Ovary (tissue), 3 donors: Measurements from ENCODE around the gene CCDC91.

Experiments used
- POLR2A ChIP-seq: fragments of 450-650 bp; IDR thresholded peaks from one replicate; pipeline ENCODE4 v1.6.1; 2017; ENCODE audit warnings: antibody characterized with exemption, mild to moderate bottlenecking, moderate library complexity
- TF ChIP-seq, protein P1 (sequence below), 3 donors: fragments of 450-650 bp in 2 of 3; fragments of 200-600 bp in 1 of 3; IDR thresholded peaks; one replicate each; pipeline versions ENCODE4 v1.5.1 to v1.8.0; 2016 to 2022; ENCODE audit warnings: antibody characterized with exemption in 3 of 3, mild to moderate bottlenecking in 1 of 3
- donor health status: DM: no; HTN: no; CAD: no.

DNA sequence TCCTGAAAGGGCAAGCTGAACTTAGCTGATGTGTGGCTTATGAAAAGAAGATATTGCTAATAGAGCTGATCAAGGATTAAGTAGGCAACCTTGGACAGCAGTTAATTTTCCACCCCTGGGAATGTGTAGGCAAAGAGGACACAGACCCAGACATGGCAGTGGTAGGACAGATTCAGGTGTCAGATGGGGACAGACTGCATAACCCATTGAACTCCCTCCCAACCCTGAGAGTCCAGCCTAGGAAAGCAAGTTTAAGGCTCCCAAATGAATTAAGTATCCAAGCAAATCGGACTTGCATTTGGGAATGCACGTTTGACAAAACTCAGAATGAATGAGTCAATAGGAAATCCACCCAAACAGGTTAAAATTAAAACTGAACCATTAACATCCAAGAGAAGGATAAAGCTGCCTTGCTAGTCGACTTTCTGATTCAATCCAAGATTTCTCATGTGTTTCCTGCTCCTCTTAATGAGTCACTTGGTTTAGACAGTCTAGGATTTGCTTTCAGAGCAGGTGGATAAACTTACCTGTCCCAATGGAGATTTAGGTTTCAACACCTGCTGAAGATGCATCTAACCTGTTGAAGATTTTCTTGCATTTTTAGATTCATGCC, 385.4 kb downstream of the CCDC91 start:
- TF ChIP-seq, protein P1, sequence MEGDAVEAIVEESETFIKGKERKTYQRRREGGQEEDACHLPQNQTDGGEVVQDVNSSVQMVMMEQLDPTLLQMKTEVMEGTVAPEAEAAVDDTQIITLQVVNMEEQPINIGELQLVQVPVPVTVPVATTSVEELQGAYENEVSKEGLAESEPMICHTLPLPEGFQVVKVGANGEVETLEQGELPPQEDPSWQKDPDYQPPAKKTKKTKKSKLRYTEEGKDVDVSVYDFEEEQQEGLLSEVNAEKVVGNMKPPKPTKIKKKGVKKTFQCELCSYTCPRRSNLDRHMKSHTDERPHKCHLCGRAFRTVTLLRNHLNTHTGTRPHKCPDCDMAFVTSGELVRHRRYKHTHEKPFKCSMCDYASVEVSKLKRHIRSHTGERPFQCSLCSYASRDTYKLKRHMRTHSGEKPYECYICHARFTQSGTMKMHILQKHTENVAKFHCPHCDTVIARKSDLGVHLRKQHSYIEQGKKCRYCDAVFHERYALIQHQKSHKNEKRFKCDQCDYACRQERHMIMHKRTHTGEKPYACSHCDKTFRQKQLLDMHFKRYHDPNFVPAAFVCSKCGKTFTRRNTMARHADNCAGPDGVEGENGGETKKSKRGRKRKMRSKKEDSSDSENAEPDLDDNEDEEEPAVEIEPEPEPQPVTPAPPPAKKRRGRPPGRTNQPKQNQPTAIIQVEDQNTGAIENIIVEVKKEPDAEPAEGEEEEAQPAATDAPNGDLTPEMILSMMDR (IDR thresholded peaks at IDR 0.05), result no peak
- TF ChIP-seq POLR2A, result no peak
